Measurements from ENCODE around the gene CAPN1. TPM values are rescaled to one million over a fixed set of nuclear protein-coding genes. Genes with fewer than 3 reads are reported as not detected.

CAPN1 gene
- total and polyA plus RNA-seq, 2 of the 4 experiments (the other 2 are of a cell fraction) = 110 to 182 TPM

DNA sequence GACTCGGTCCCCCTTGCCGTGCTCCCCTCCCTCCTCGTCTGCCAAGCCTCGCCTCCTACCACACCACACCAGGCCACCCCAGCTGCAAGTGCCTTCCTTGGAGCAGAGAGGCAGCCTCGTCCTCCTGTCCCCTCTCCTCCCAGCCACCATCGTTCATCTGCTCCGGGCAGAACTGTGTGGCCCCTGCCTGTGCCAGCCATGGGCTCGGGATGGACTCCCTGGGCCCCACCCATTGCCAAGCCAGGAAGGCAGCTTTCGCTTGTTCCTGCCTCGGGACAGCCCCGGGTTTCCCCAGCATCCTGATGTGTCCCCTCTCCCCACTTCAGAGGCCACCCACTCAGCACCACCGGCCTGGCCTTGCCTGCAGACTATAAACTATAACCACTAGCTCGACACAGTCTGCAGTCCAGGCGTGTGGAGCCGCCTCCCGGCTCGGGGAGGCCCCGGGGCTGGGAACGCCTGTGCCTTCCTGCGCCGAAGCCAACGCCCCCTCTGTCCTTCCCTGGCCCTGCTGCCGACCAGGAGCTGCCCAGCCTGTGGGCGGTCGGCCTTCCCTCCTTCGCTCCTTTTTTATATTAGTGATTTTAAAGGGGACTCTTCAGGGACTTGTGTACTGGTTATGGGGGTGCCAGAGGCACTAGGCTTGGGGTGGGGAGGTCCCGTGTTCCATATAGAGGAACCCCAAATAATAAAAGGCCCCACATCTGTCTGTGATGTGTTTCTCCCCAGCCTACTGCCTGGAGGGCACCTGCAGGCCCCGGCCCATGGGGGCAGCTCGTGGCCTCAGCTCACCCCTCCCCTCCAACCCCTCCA, 29.8 kb downstream of the CAPN1 start:
- Histone ChIP-seq H3K27ac (ENCODE audit: insufficient read depth, low read length) (no peak overlapping the region), H2BK5ac (ENCODE audit: low read depth, low read length, poor library complexity, severe bottlenecking) (no peak overlapping the region), H3K27me3 (ENCODE audit: control insufficient read depth, insufficient read depth, low read length) (no peaks in the 10 kb centered on the region), H4K91ac (ENCODE audit: insufficient read depth, low read depth, low read length) (no peak overlapping the region), H3K36me3 (ENCODE audit: control insufficient read depth, insufficient read depth, low read length) (peaks cover 44% of the 10 kb centered on the region), H3K9me1 (ENCODE audit: insufficient read depth, low read length) (peaks cover 4% of the 10 kb centered on the region; the same call in 1 of the 2 replicates), H3K4me3 (ENCODE audit: insufficient read depth, low read depth, low read length) (no peak overlapping the region), H3K56ac (ENCODE audit: extremely low read depth, insufficient read depth, low read length) (no peak overlapping the region), H4K8ac (ENCODE audit: low read depth in 2 of 2, low read length in 2 of 2) (no peak overlapping the region), H3K4me2 (ENCODE audit: low read depth, low read length) (no peak overlapping the region), H3K18ac (ENCODE audit: low read depth, low read length) (no peak overlapping the region), H3K79me1 (ENCODE audit: low read depth in 1 of 2, low read length in 2 of 2) (peaks cover 0 to 8% of the 10 kb centered on the region in 2 experiments; a peak in 1 of 4 replicates), H2AK9ac (replicated peaks; ENCODE audit: low read depth, low read length, poor library complexity) (peak overlapping the region; percentile 5), H2BK120ac (ENCODE audit: low read depth, low read length) (no peak overlapping the region), H3K9me3 (ENCODE audit: control insufficient read depth, insufficient read depth, low read length) (no peaks in the 10 kb centered on the region), H4K5ac (ENCODE audit: low read depth, low read length) (no peak overlapping the region), H2BK15ac (ENCODE audit: low read depth, low read length) (no peak overlapping the region), H3K9ac (ENCODE audit: low read depth, low read length) (no peak overlapping the region), H3K23ac (ENCODE audit: low read depth, low read length) (no peak overlapping the region), H3K4ac (ENCODE audit: low read depth, low read length) (no peak overlapping the region), H2BK20ac (ENCODE audit: low read depth, low read length) (no peak overlapping the region), H2AFZ (replicated peaks; ENCODE audit: low read length, poor library complexity) (no peak overlapping the region), H2AK5ac (ENCODE audit: low read depth, low read length) (no peak overlapping the region), H3K4me1 (ENCODE audit: control insufficient read depth, insufficient read depth, low read length) (peaks cover 5% of the 10 kb centered on the region), H4K20me1 (ENCODE audit: insufficient read depth, low read length) (no peaks in the 10 kb centered on the region), H3K14ac (replicated peaks; ENCODE audit: low read depth, low read length) (no peak overlapping the region)
- no peak for TF ChIP-seq MXI1 (IDR thresholded peaks at IDR 0.05; ENCODE audit: borderline replicate concordance, low read depth, low read length)
- no peak for TF ChIP-seq CEBPB (IDR thresholded peaks at IDR 0.05; ENCODE audit: low read depth, low read length)
- no peak for TF ChIP-seq RFX5 (IDR thresholded peaks at IDR 0.05; ENCODE audit: low read depth, low read length)
- TF ChIP-seq CHD1 (IDR thresholded peaks at IDR 0.05; ENCODE audit: low read depth, low read length) = no peak
- no peak for TF ChIP-seq RAD21 (IDR thresholded peaks at IDR 0.05; ENCODE audit: low read length)
- no peak for TF ChIP-seq SMC3 (IDR thresholded peaks at IDR 0.05; ENCODE audit: low read depth, low read length)
- no peak for TF ChIP-seq POLR2A (IDR thresholded peaks at IDR 0.05; ENCODE audit: low read depth, low read length)
- TF ChIP-seq, protein P1, sequence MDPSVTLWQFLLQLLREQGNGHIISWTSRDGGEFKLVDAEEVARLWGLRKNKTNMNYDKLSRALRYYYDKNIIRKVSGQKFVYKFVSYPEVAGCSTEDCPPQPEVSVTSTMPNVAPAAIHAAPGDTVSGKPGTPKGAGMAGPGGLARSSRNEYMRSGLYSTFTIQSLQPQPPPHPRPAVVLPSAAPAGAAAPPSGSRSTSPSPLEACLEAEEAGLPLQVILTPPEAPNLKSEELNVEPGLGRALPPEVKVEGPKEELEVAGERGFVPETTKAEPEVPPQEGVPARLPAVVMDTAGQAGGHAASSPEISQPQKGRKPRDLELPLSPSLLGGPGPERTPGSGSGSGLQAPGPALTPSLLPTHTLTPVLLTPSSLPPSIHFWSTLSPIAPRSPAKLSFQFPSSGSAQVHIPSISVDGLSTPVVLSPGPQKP (IDR thresholded peaks at IDR 0.05; ENCODE audit: borderline replicate concordance, low read depth, low read length) = no peak
- no peak for TF ChIP-seq FOS (IDR thresholded peaks at IDR 0.05; ENCODE audit: low read depth, low read length)
- TF ChIP-seq, protein P2, sequence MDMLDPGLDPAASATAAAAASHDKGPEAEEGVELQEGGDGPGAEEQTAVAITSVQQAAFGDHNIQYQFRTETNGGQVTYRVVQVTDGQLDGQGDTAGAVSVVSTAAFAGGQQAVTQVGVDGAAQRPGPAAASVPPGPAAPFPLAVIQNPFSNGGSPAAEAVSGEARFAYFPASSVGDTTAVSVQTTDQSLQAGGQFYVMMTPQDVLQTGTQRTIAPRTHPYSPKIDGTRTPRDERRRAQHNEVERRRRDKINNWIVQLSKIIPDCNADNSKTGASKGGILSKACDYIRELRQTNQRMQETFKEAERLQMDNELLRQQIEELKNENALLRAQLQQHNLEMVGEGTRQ (IDR thresholded peaks at IDR 0.05; ENCODE audit: low read depth, low read length) = no peak
- no peak for TF ChIP-seq RCOR1 (IDR thresholded peaks at IDR 0.05; ENCODE audit: insufficient replicate concordance, low read length)
- TF ChIP-seq BHLHE40 (IDR thresholded peaks at IDR 0.05; ENCODE audit: low read depth, low read length) = no peak
- TF ChIP-seq CTCF (conservative IDR thresholded peaks at IDR 0.05; ENCODE audit: low read depth, low read length) = no peak
- TF ChIP-seq MAZ (IDR thresholded peaks at IDR 0.05; ENCODE audit: borderline replicate concordance, low read depth, low read length) = no peak
- ATAC-seq (ENCODE audit: low read depth) (no peak), DNase-seq (no peak)
- WGBS, 2 experiments (ENCODE audit: extremely low coverage in 2 of 2, insufficient read length in 1 of 2) = 71% methylated on average over 13 of the region's 29 CpGs; no CpG with 5 or more reads in 1 of the 2 experiments
- dilution Hi-C loops (cut with HindIII; ENCODE audit: low sequenced_read_pairs, unreplicated experiment) (no loop called here), intact Hi-C loops (cut with micrococcal nuclease) (no loop called here), in situ Hi-C loops (cut with MboI; ENCODE audit: low sequenced_read_pairs) (no loop called here)
- BruUV-seq (replicated peaks) = TSS peak; percentile 97
- ChIA-PET CTCF (no interaction called here), POLR2A (ENCODE audit: unreplicated experiment) (no interaction called here)
